Measurements from ENCODE around the gene GSK3B.

GRCh38 chr3:119930286-119930685, 164.0 kb downstream of the GSK3B start:
- TF ChIP-seq, protein P1, sequence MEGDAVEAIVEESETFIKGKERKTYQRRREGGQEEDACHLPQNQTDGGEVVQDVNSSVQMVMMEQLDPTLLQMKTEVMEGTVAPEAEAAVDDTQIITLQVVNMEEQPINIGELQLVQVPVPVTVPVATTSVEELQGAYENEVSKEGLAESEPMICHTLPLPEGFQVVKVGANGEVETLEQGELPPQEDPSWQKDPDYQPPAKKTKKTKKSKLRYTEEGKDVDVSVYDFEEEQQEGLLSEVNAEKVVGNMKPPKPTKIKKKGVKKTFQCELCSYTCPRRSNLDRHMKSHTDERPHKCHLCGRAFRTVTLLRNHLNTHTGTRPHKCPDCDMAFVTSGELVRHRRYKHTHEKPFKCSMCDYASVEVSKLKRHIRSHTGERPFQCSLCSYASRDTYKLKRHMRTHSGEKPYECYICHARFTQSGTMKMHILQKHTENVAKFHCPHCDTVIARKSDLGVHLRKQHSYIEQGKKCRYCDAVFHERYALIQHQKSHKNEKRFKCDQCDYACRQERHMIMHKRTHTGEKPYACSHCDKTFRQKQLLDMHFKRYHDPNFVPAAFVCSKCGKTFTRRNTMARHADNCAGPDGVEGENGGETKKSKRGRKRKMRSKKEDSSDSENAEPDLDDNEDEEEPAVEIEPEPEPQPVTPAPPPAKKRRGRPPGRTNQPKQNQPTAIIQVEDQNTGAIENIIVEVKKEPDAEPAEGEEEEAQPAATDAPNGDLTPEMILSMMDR (IDR thresholded peaks at IDR 0.05; ENCODE audit: borderline replicate concordance, extremely low read depth, low read length, poor library complexity, severe bottlenecking), result no peak
- TF ChIP-seq EZH2 (IDR thresholded peaks at IDR 0.05; ENCODE audit: borderline replicate concordance, low read depth, low read length, severe bottlenecking), result no peak

Data from DND-41 (cell line).